Muscle of leg (tissue), 11 donors: ENCODE data around the gene TPST2. TPM values are rescaled to one million over a fixed set of nuclear protein-coding genes. Genes with fewer than 3 reads are reported as not detected.

Source experiments
- DNase-seq: peaks from one replicate; pipeline ENCODE4 v3.0.0; 2013
- H3K27ac ChIP-seq: one replicate; pipeline ENCODE4 v1.5.1; 2013; ENCODE audit warnings: mild to moderate bottlenecking, low read length, control low read depth
- H3K27me3 ChIP-seq: one replicate; pipeline ENCODE4 v1.6.1; 2013; ENCODE audit warnings: low read length; ENCODE audit not compliant: control insufficient read depth, insufficient read depth
- H3K36me3 ChIP-seq: one replicate; pipeline ENCODE4 v1.6.1; 2013; ENCODE audit warnings: low read length; ENCODE audit not compliant: control insufficient read depth, insufficient read depth
- H3K4me1 ChIP-seq: one replicate; pipeline ENCODE4 v1.6.1; 2013; ENCODE audit warnings: low read length; ENCODE audit not compliant: control insufficient read depth, insufficient read depth
- H3K4me3 ChIP-seq: one replicate; pipeline ENCODE4 v1.5.1; 2013; ENCODE audit warnings: low read length, control low read depth
- H3K9me3 ChIP-seq: replicated peaks from 2 replicates; pipeline ENCODE4 v1.6.1; 2013; ENCODE audit warnings: low read depth, low read length; ENCODE audit not compliant: control insufficient read depth
- WGBS: methylation state at CpG from one replicate; pipeline ENCODE4 v1.1.5; 2013; ENCODE audit warnings: missing lambda C conversion rate; ENCODE audit not compliant: insufficient coverage; 5-methylcytosine and 5-hydroxymethylcytosine counted together
- polyA plus RNA-seq, 8 donors: library from polyadenylated mRNA; unstranded; fragments of 120-200 nt; gene quantifications; one replicate each; pipeline versions ENCODE4 v1.2.1 to v1.2.3, GENCODE V29; 2013; ENCODE audit warnings: inconsistent platforms in 1 of 8, low replicate concordance in 1 of 8; ENCODE audit not compliant: insufficient read length in 8 of 8, insufficient read depth in 1 of 8
- total RNA-seq: library from RNA; stranded (reverse); fragments of 120-200 nt; gene quantifications from one replicate; pipeline ENCODE4 v1.2.4, GENCODE V29; 2013

Gene TPST2
- total and polyA plus RNA-seq, 9 donors, result 5.4 to 11.3 (median 7.4) TPM

DNA sequence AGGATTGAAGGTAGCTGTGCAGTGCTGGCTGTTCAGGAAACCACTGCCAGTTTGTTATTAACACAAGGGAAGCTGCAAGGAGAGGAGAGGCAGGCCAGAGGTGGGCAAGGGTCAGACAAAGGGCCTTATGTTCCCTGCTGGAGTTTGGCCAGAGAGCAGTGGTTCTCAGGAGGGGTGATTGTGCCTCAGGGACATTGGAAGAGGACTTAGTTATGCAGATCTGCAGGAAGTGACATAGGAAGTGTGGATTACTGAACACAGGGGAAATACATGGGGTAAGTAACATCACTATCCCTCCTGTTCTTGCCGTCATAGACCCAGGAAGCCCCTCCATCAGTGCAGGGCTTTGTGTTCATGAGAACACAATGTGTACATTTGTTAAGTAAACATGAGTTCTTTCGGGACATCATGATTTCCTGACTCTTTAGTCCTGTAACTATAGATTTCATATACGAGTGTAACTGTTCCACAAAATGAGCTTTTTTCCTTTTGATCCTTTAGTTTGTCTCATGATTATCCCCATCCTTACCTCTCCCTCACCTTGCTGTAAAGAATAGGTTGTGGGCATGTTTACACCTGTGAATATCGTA lies 100.4 kb downstream of the TPST2 start:
- Histone ChIP-seq H3K9me3 (no peaks in the 10 kb centered on the region), H3K4me3 (no peak overlapping the region), H3K27me3 (no peaks in the 10 kb centered on the region), H3K4me1 (peaks cover 6% of the 10 kb centered on the region), H3K27ac (no peak overlapping the region), H3K36me3 (peaks cover 63% of the 10 kb centered on the region)
- 100% methylated on average over 1 of the region's 4 CpGs for WGBS
- no peak for DNase-seq

DNA sequence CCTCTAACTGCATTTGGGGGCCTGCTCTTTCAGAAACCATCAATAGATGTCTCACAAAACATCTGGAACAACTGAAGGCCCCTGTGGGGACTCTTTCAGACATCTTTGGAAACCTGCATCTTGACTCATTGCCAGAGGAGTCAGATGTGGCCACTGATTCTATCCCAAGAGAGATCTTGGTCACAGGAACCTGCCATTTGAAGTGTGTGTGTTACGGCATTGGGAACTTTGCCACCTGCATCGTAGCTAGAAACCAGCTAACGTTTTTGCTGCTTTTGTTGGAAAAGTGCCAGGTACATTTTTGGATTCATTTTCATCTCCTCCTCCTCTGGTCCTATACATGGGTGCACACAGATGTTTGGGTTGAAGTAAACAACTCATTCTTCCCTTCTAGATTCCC lies 101.9 kb downstream of the TPST2 start:
- H3K9me3 ChIP-seq, result no peaks in the 10 kb centered on the region
- 44% methylated on average over 1 of the region's 3 CpGs for WGBS
- no peak overlapping the region for H3K27ac ChIP-seq
- H3K4me1 ChIP-seq, result peaks cover 11% of the 10 kb centered on the region
- no peaks in the 10 kb centered on the region for H3K27me3 ChIP-seq
- DNase-seq, result no peak
- no peak overlapping the region for H3K4me3 ChIP-seq
- H3K36me3 ChIP-seq, result peaks cover 49% of the 10 kb centered on the region

DNA sequence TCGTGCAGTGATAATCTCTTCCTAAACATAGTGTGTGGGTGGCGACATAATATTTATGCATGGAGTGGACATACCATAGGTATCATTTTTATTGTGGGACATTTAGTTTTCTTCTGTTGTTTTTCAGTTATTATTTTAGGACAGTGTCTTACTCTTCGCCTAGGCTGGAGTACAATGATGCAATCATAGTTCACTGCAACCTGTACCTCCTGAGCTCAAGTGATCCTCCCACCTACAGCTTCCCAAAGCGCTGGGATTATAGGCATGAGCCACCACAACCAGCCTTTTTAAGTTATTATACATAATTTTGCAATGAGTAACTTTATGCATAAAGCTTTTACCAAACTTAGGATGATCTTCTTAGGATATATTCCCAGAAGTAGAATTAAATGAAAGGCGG lies 103.5 kb downstream of the TPST2 start:
- Histone ChIP-seq H3K27me3 (no peaks in the 10 kb centered on the region), H3K9me3 (no peaks in the 10 kb centered on the region), H3K27ac (no peak overlapping the region), H3K36me3 (peaks cover 40% of the 10 kb centered on the region), H3K4me1 (peaks cover 16% of the 10 kb centered on the region), H3K4me3 (no peak overlapping the region)
- no CpG with 5 or more reads among the region's 5 CpGs for WGBS
- DNase-seq, result no peak

DNA sequence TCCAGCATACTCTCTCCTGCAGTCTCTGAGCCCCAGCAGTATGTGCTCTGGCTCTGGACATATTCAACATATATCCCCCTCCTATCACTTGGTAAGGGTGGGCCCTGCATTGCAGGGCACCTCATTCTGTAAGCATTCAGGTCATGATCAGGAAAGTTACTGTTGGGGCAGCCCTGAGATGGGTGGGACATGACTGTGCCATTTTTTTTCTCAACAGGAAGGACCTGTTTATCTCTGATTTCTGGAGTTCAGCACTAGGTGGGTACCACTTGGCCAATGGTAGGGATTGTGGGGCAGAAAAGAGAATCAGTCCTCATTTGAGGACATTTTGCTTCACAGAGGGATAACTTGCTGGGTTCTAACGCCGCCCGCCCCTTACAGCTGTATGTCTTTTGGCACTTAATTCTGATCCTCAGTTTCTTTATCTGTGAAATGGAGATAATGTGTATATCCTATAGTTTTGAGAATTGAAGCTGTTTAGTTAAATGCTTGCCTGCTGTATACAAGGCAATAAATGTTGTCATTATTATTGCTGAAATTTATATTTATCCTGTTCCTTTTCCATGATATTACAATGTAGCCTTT lies 104.0 kb downstream of the TPST2 start:
- H3K27ac ChIP-seq, result no peak overlapping the region
- peaks cover 38% of the 10 kb centered on the region for H3K36me3 ChIP-seq

DNA sequence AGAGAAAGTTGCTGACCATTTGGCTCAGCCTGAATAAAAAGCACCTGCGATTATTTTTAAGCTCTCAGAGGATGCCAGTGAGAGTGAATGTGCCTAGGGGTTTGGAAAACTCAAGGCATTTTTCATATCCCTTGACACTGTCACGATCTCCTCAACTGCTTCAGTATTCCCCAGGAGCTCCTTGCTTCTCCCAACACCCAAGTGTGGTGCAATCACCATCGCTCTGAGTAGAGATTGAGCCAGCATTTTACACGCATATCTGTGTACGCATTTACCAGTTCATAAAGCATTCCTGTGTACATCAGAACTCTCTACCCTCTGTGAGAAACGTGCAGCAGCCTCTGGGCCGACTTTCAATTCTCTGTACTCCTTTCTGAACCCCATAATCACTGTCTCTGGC lies 104.9 kb downstream of the TPST2 start:
- no peaks in the 10 kb centered on the region for H3K9me3 ChIP-seq
- WGBS, result 62% methylated on average over 5 of the region's 7 CpGs
- no peak overlapping the region for H3K4me3 ChIP-seq
- peaks cover 20% of the 10 kb centered on the region for H3K4me1 ChIP-seq
- H3K27me3 ChIP-seq, result no peaks in the 10 kb centered on the region
- no peak overlapping the region for H3K27ac ChIP-seq
- H3K36me3 ChIP-seq, result peaks cover 37% of the 10 kb centered on the region
- DNase-seq, result no peak

More for the DNA sequence above, 104.0 kb downstream of the TPST2 start:
- no peak overlapping the region for H3K4me3 ChIP-seq
- WGBS, result 80% methylated on average over 2 of the region's 3 CpGs
- H3K4me1 ChIP-seq, result peaks cover 16% of the 10 kb centered on the region
- DNase-seq, result no peak
- no peaks in the 10 kb centered on the region for H3K27me3 ChIP-seq
- no peaks in the 10 kb centered on the region for H3K9me3 ChIP-seq

DNA sequence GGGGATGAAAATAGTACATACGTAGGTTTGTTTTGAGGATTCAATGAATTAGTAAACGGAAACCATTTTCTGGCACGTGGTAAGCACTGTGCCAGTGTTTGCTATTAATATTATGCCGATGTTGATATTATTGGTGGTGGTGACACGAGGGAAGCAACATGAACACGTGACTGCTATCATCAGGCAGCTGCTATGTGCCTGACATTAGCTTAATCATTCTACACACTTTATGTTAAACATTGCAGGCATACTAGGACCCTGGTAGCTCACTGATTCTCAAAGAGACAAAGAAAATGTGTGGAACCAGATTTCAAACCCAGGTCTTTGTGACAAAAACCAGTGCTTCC lies 105.6 kb downstream of the TPST2 start:
- Histone ChIP-seq H3K4me3 (peak overlapping the region; percentile 90), H3K27me3 (no peaks in the 10 kb centered on the region), H3K36me3 (peaks cover 35% of the 10 kb centered on the region), H3K9me3 (no peaks in the 10 kb centered on the region), H3K27ac (peak overlapping the region; percentile 85), H3K4me1 (peaks cover 20% of the 10 kb centered on the region)
- no peak for DNase-seq
- 5% methylated on average over 3 of the region's 6 CpGs for WGBS

DNA sequence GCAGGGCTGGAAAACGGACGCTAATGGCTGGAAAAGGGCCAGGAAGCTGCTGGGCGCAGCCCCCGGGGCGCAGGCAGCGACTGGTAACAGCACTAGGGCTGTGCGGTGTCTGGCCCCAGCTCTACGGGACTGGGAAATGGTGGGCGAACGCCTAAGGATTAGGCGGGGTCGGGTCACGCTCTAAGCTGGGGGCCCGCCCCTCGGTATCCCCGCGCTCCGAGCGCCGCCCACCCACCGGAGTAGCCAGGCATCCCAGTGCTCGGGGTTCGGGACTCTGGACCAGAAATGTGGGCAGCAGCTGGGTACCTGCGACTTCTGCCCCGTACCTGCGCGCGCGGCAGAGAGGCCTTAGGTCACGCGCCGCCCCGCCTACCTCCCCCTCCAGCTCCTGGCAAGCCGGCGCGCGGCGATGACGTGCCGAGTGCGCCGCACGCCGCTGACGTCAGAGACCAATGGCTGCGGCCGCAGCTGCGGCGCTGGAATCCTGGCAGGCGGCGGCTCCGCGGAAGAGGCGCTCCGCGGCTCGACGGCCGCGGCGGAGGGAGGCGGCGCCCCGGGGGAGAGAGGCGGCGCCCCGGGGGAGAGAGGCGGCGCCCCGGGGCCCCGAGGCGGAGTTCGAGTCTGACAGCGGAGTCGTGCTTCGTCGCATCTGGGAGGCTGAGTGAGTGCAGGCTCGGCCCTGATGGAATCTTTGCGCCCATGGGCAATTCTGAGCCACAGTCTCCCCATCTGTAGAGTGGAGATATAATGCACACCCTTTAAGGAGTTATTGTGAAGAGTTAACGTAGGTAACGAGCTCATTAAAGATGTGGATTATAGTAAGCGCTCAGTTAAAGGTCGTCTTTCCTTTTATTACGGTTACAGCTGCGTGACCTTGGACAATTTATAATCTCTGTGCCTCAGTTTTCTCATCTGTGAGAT lies 106.2 kb downstream of the TPST2 start, which contains the start of the genes HPS4 and SRRD:
TSS of gene HPS4 (minus strand) at position 345 of the 921 bp plus-strand sequence. CDS start 2,021 bp downstream, outside the sequence.
TSS of gene SRRD (plus strand) at position 439 of the 921 bp plus-strand sequence. CDS start at position 453, 14 bp downstream.
- Histone ChIP-seq H3K27ac (peak within 1 kb of the TSS; percentile 95), H3K4me1 (peaks cover 20% of the 10 kb centered on the region), H3K4me3 (peak within 1 kb of the TSS; percentile 90), H3K27me3 (no peaks in the 10 kb centered on the region), H3K9me3 (no peaks in the 10 kb centered on the region), H3K36me3 (peaks cover 29% of the 10 kb centered on the region)
- WGBS, result under 1% methylated on average over 82 of the region's 85 CpGs
- peak; percentile 96 for DNase-seq

DNA sequence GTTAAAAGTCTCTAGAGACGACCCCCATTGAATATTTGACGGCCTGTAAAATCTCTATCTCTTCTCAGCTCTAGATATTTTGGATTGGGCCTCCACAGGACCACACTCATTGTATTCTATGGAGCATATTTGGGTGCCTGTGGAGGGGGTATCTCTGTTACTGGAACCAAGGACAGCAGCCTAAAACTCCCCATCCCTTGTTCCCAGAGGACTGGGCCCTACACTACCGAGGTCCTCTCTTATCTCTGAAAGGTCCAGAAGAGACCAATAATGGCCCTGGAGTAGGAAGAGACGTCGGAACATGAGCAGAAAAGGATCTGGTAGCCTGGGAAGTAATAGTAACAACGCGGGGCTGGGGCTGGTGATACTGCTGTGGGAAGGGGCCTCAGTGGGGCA lies 106.9 kb downstream of the TPST2 start:
- 2% methylated on average over 5 of the region's 7 CpGs for WGBS
- Histone ChIP-seq H3K36me3 (peaks cover 23% of the 10 kb centered on the region), H3K27ac (peak overlapping the region; percentile 95), H3K4me1 (peaks cover 20% of the 10 kb centered on the region), H3K9me3 (no peaks in the 10 kb centered on the region), H3K4me3 (peak overlapping the region; percentile 90), H3K27me3 (no peaks in the 10 kb centered on the region)
- no peak for DNase-seq

DNA sequence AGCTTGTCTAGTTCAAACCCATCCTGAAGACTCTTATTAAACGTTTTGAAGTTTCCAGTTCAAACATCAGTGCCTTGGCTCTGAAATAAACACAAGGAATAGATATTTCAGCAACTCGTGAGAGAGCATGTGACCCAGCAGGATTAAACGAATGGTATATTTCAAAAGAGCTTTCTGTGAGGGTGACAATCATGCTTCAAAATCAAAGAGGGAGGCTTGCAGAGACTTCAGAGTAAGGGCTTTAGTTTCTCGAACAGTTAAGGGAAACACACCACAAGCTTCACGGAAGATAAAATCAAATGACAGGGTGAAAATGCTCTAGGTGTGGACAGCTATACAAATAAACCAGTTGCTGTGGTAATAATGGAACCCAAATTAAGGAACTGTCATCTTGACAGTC lies 107.8 kb downstream of the TPST2 start:
- H3K4me1 ChIP-seq, result peaks cover 20% of the 10 kb centered on the region
- WGBS, result 60% methylated on average over 1 of the region's 5 CpGs
- H3K9me3 ChIP-seq, result no peaks in the 10 kb centered on the region
- H3K27me3 ChIP-seq, result no peaks in the 10 kb centered on the region
- H3K27ac ChIP-seq, result no peak overlapping the region
- no peak for DNase-seq
- H3K36me3 ChIP-seq, result peaks cover 23% of the 10 kb centered on the region
- H3K4me3 ChIP-seq, result no peak overlapping the region

DNA sequence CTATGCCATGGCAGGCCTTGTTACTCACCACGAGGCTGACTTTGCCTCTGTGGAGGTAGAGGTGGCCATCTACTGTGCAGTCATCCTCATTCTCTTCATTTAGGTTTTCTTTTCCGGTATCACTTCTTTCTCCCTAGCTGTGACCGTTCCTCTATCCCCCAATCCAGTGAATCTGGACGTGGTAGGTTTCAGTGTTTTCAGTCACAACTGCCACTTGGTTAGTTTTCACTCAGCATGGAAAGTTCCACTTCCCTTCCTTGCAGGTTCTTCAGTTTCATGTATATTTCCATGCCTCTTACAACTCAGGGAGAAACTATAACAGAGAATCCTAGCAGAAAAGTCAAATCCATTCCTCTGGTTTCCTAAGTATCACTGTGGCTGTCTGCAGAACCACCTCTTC lies 108.2 kb downstream of the TPST2 start:
- Histone ChIP-seq H3K4me3 (no peak overlapping the region), H3K9me3 (no peaks in the 10 kb centered on the region), H3K27me3 (no peaks in the 10 kb centered on the region), H3K4me1 (peaks cover 20% of the 10 kb centered on the region), H3K36me3 (peaks cover 28% of the 10 kb centered on the region), H3K27ac (no peak overlapping the region)
- 100% methylated on average over 1 of the region's 4 CpGs for WGBS
- DNase-seq, result no peak
